Effector memory CD8-positive, alpha-beta T cell (primary cell): ENCODE measurements around the gene MTCH1.
"Not testable (repeated sequence)": the region's sequence is repeated elsewhere in the genome, so short reads cannot be mapped to it uniquely, and the experiment has no call there.

ENCODE experiments used
- ATAC-seq: fragments of 150-1000 bp; cut with Tn5 transposase; replicated peaks from 2 replicates; pipeline ENCODE4 v1.10.0; 2021; ENCODE audit warnings: mild to moderate bottlenecking, moderate library complexity
- DNase-seq, 3 experiments: peaks; one replicate each; pipeline ENCODE4 v3.0.0; 2021
- H3K27ac Mint-ChIP-seq, 2 donors: one replicate each; pipeline ENCODE4 v1.8.0; 2022; ENCODE audit warnings: mild to moderate bottlenecking in 2 of 2, mixed read lengths in 2 of 2, moderate library complexity in 2 of 2
- H3K27me3 Mint-ChIP-seq, 2 donors: one replicate each; pipeline ENCODE4 v1.8.0; 2022; ENCODE audit warnings: mixed read lengths in 2 of 2
- H3K36me3 Mint-ChIP-seq: one replicate; pipeline ENCODE4 v1.8.0; 2022; ENCODE audit warnings: mild to moderate bottlenecking, moderate library complexity, mixed read lengths; ENCODE audit not compliant: insufficient read depth
- H3K4me1 Mint-ChIP-seq, 2 donors: one replicate each; pipeline ENCODE4 v1.8.0; 2022; ENCODE audit warnings: low read depth in 2 of 2, mixed read lengths in 2 of 2
- H3K4me3 Mint-ChIP-seq, 2 donors: one replicate each; pipeline ENCODE4 v1.8.0; 2022; ENCODE audit warnings: mild to moderate bottlenecking in 2 of 2, mixed read lengths in 2 of 2, moderate library complexity in 2 of 2
- H3K9me3 Mint-ChIP-seq, 2 donors: one replicate each; pipeline ENCODE4 v1.8.0; 2022; ENCODE audit warnings: mixed read lengths in 2 of 2

Gene MTCH1

GRCh38 chr6:36955136-36955535 lies 30.9 kb downstream of the MTCH1 start:
- H3K4me3 Mint-ChIP-seq: peak overlapping the region; percentile 79 to 83
- peak overlapping the region; percentile 32 to 88 for H3K27ac Mint-ChIP-seq
- ATAC-seq (no peak), DNase-seq (no peak)
- H3K36me3 Mint-ChIP-seq: peaks cover 2% of the 10 kb centered on the region
- H3K9me3 Mint-ChIP-seq: no peaks in the 10 kb centered on the region
- H3K4me1 Mint-ChIP-seq: peaks cover 29% of the 10 kb centered on the region in 2 donors
- H3K27me3 Mint-ChIP-seq: no peaks in the 10 kb centered on the region

- peak within 1 kb of the TSS; percentile 79 to 83 for H3K4me3 Mint-ChIP-seq
- peaks cover 2% of the 10 kb centered on the region for H3K36me3 Mint-ChIP-seq
- DNase-seq (no peak), ATAC-seq (peak; percentile 87)
- peaks cover 29% of the 10 kb centered on the region in 2 donors for H3K4me1 Mint-ChIP-seq
- no peaks in the 10 kb centered on the region for H3K27me3 Mint-ChIP-seq
- no peaks in the 10 kb centered on the region for H3K9me3 Mint-ChIP-seq
- peak within 1 kb of the TSS; percentile 52 to 88 for H3K27ac Mint-ChIP-seq
Observed at GRCh38 chr6:36954262-36954931, 31.6 kb downstream of the MTCH1 start, which contains the start of gene PI16. TSS of gene PI16 (plus strand) at chr6:36954738. CDS start at chr6:36954761, 23 bp downstream.

GRCh38 chr6:36953931-36954261 lies 32.1 kb downstream of the MTCH1 start:
- H3K4me3 Mint-ChIP-seq: peak overlapping the region; percentile 79 to 83
- DNase-seq: no peak
- ATAC-seq: no peak
- no peaks in the 10 kb centered on the region for H3K9me3 Mint-ChIP-seq
- H3K36me3 Mint-ChIP-seq: peaks cover 2% of the 10 kb centered on the region
- peaks cover 29 to 34% of the 10 kb centered on the region in 2 donors for H3K4me1 Mint-ChIP-seq
- H3K27ac Mint-ChIP-seq: peak overlapping the region in 1 of 2 donors; percentile 52
- H3K27me3 Mint-ChIP-seq: no peaks in the 10 kb centered on the region

- no peaks in the 10 kb centered on the region for H3K9me3 Mint-ChIP-seq
- H3K4me3 Mint-ChIP-seq: no peak overlapping the region
- H3K27me3 Mint-ChIP-seq: no peaks in the 10 kb centered on the region
- no peak for DNase-seq
- peak overlapping the region in 1 of 2 donors; percentile 20 for H3K27ac Mint-ChIP-seq
- peaks cover 23 to 27% of the 10 kb centered on the region in 2 donors for H3K4me1 Mint-ChIP-seq
- H3K36me3 Mint-ChIP-seq: no peaks in the 10 kb centered on the region
- ATAC-seq: no peak
Observed at GRCh38 chr6:36949636-36950035, 36.4 kb downstream of the MTCH1 start.

- H3K36me3 Mint-ChIP-seq, H3K27me3 Mint-ChIP-seq, H3K9me3 Mint-ChIP-seq, DNase-seq, ATAC-seq: not testable (repeated sequence)
- peak overlapping the region in 1 of 2 donors; percentile 25 for H3K4me3 Mint-ChIP-seq
- peaks cover 17 to 21% of the 10 kb centered on the region in 2 donors for H3K4me1 Mint-ChIP-seq
- H3K27ac Mint-ChIP-seq: peak overlapping the region; percentile 20 to 57
Observed at GRCh38 chr6:36949076-36949475, 36.9 kb downstream of the MTCH1 start.

- Mint-ChIP-seq H3K27ac (peak overlapping the region in 1 of 2 donors; percentile 23), H3K4me3 (peak overlapping the region in 1 of 2 donors; percentile 39), H3K9me3 (no peaks in the 10 kb centered on the region), H3K36me3 (no peaks in the 10 kb centered on the region), H3K4me1 (peaks cover 10 to 14% of the 10 kb centered on the region in 2 donors), H3K27me3 (peaks cover 0 to 8% of the 10 kb centered on the region in 2 donors)
- DNase-seq (peak in 2 of 3 experiments; percentile 31 to 40), ATAC-seq (peak; percentile 99)
Observed at GRCh38 chr6:36947570-36948351, 38.2 kb downstream of the MTCH1 start.

- no peak overlapping the region for H3K27ac Mint-ChIP-seq
- H3K4me3 Mint-ChIP-seq: no peak overlapping the region
- no peak for ATAC-seq
- DNase-seq: no peak
- no peaks in the 10 kb centered on the region for H3K36me3 Mint-ChIP-seq
- H3K27me3 Mint-ChIP-seq: peaks cover 0 to 8% of the 10 kb centered on the region in 2 donors
- no peaks in the 10 kb centered on the region for H3K9me3 Mint-ChIP-seq
- peaks cover 10 to 14% of the 10 kb centered on the region in 2 donors for H3K4me1 Mint-ChIP-seq
Observed at GRCh38 chr6:36946526-36946925, 39.5 kb downstream of the MTCH1 start.

GRCh38 chr6:36945301-36945700 lies 40.7 kb downstream of the MTCH1 start:
- Mint-ChIP-seq H3K4me1 (peaks cover 10 to 14% of the 10 kb centered on the region in 2 donors), H3K4me3 (no peak overlapping the region), H3K27me3 (peaks cover 5 to 9% of the 10 kb centered on the region in 2 donors), H3K9me3 (no peaks in the 10 kb centered on the region), H3K27ac (no peak overlapping the region), H3K36me3 (no peaks in the 10 kb centered on the region)
- no peak for ATAC-seq
- no peak for DNase-seq

GRCh38 chr6:36944650-36945049 lies 41.3 kb downstream of the MTCH1 start:
- Mint-ChIP-seq H3K27me3 (peaks cover 10 to 15% of the 10 kb centered on the region in 2 donors), H3K9me3 (no peaks in the 10 kb centered on the region), H3K4me3 (no peak overlapping the region), H3K27ac (no peak overlapping the region), H3K4me1 (peaks cover 10 to 14% of the 10 kb centered on the region in 2 donors), H3K36me3 (no peaks in the 10 kb centered on the region)
- ATAC-seq: no peak
- no peak for DNase-seq

- not testable (repeated sequence) for H3K9me3 Mint-ChIP-seq, ATAC-seq, H3K4me1 Mint-ChIP-seq, DNase-seq, H3K4me3 Mint-ChIP-seq, H3K36me3 Mint-ChIP-seq, H3K27ac Mint-ChIP-seq
- peaks cover 21 to 25% of the 10 kb centered on the region in 2 donors for H3K27me3 Mint-ChIP-seq
Observed at GRCh38 chr6:36942329-36942728, 43.7 kb downstream of the MTCH1 start.

- not testable (repeated sequence) for H3K4me1 Mint-ChIP-seq, H3K4me3 Mint-ChIP-seq, DNase-seq, H3K36me3 Mint-ChIP-seq, H3K9me3 Mint-ChIP-seq, H3K27ac Mint-ChIP-seq, ATAC-seq
- peaks cover 27 to 31% of the 10 kb centered on the region in 2 donors for H3K27me3 Mint-ChIP-seq
Observed at GRCh38 chr6:36941561-36941960, 44.4 kb downstream of the MTCH1 start.

- Mint-ChIP-seq H3K4me1 (no peaks in the 10 kb centered on the region), H3K27ac (no peak overlapping the region)
Observed at GRCh38 chr6:36940027-36940426, 46.0 kb downstream of the MTCH1 start.

GRCh38 chr6:36939005-36939404 lies 47.0 kb downstream of the MTCH1 start:
- H3K27me3 Mint-ChIP-seq: peaks cover 27 to 31% of the 10 kb centered on the region in 2 donors
- not testable (repeated sequence) for H3K36me3 Mint-ChIP-seq, H3K4me1 Mint-ChIP-seq, H3K9me3 Mint-ChIP-seq, H3K4me3 Mint-ChIP-seq, DNase-seq, H3K27ac Mint-ChIP-seq, ATAC-seq

More at GRCh38 chr6:36940027-36940426, 46.0 kb downstream of the MTCH1 start:
- Mint-ChIP-seq H3K27me3 (peaks cover 27 to 31% of the 10 kb centered on the region in 2 donors), H3K36me3 (peaks cover 2% of the 10 kb centered on the region), H3K4me3 (no peak overlapping the region), H3K9me3 (no peaks in the 10 kb centered on the region)
- ATAC-seq: no peak
- no peak for DNase-seq

- no peak for ATAC-seq
- peaks cover 2% of the 10 kb centered on the region for H3K36me3 Mint-ChIP-seq
- H3K4me1 Mint-ChIP-seq: no peaks in the 10 kb centered on the region
- H3K27me3 Mint-ChIP-seq: peaks cover 27 to 29% of the 10 kb centered on the region in 2 donors
- no peak overlapping the region for H3K27ac Mint-ChIP-seq
- DNase-seq: no peak
- H3K9me3 Mint-ChIP-seq: no peaks in the 10 kb centered on the region
- no peak overlapping the region for H3K4me3 Mint-ChIP-seq
Observed at GRCh38 chr6:36938536-36938935, 47.5 kb downstream of the MTCH1 start.
